HFF-Myc (cell line): ENCODE data around the gene DUSP9.

ENCODE experiments used
- DNase-seq: peaks from one replicate; pipeline ENCODE4 v3.0.0-alpha.2; 2011; ENCODE audit warnings: low read depth; ENCODE audit errors: extremely low read depth
- H3K4me3 ChIP-seq: replicated peaks from 2 replicates; pipeline ENCODE4 v1.5.1; 2011; ENCODE audit warnings: low read depth, mild to moderate bottlenecking, control low read depth, low read length
- TF ChIP-seq, protein P1 (sequence below): IDR thresholded peaks from 2 replicates; pipeline ENCODE4 v1.5.1; 2012; ENCODE audit warnings: mild to moderate bottlenecking, low read depth, low read length, control low read depth; ENCODE audit errors: missing control alignments

Gene DUSP9

GRCh38 chrX:153622661-153623309 is 24.2 kb upstream of the DUSP9 start:
- DNase-seq = no peak
- TF ChIP-seq, protein P1, sequence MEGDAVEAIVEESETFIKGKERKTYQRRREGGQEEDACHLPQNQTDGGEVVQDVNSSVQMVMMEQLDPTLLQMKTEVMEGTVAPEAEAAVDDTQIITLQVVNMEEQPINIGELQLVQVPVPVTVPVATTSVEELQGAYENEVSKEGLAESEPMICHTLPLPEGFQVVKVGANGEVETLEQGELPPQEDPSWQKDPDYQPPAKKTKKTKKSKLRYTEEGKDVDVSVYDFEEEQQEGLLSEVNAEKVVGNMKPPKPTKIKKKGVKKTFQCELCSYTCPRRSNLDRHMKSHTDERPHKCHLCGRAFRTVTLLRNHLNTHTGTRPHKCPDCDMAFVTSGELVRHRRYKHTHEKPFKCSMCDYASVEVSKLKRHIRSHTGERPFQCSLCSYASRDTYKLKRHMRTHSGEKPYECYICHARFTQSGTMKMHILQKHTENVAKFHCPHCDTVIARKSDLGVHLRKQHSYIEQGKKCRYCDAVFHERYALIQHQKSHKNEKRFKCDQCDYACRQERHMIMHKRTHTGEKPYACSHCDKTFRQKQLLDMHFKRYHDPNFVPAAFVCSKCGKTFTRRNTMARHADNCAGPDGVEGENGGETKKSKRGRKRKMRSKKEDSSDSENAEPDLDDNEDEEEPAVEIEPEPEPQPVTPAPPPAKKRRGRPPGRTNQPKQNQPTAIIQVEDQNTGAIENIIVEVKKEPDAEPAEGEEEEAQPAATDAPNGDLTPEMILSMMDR = no peak
- H3K4me3 ChIP-seq = no peak overlapping the region

GRCh38 chrX:153623310-153624029 is 23.5 kb upstream of the DUSP9 start:
- TF ChIP-seq, protein P1 = no peak
- no peak for DNase-seq
- H3K4me3 ChIP-seq = no peak overlapping the region

DNA sequence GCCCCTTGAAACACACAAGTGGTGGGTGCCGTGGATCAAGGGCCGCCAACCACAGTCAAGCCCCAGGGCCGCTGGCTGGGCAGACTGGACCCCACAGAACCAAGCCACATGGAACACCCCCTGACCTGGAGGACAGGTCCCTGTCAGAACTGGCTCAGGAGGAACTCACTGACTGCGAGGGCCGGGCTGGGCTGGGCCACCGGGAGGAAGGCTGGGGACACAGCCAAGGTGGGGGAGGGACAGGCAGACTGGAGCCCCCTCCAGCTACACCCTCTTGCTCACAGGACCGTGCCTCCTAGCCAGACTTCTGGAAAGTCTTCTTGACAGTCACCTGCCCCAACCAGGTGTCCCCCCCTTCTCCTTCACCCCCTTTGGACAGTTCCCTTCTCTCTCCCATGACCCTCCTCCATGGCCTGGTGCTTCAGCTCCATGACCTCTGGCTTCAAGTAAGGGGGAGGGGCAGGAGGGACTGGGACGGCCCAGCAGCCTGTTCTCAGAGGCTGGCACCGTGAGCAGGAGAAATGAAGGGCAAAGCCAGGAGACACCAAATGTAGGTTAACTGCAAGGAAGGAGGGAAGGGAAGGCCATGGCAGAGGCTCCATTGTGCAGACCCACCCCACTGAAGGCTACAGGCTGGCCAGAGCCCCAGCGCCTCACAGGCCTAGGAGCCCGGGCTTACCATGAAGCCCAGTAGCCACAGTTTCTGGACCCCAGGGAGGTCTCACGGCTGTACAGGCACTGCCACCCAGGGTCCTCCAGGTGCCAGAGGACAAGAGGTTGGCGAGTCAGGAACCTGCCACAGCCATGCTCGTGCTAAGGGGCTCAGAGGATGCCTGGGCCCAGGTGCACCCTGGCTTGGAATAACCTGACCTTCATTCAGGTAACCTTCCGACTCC is 22.6 kb upstream of the DUSP9 start:
- TF ChIP-seq, protein P1 = no peak
- DNase-seq = no peak
- H3K4me3 ChIP-seq = no peak overlapping the region

DNA sequence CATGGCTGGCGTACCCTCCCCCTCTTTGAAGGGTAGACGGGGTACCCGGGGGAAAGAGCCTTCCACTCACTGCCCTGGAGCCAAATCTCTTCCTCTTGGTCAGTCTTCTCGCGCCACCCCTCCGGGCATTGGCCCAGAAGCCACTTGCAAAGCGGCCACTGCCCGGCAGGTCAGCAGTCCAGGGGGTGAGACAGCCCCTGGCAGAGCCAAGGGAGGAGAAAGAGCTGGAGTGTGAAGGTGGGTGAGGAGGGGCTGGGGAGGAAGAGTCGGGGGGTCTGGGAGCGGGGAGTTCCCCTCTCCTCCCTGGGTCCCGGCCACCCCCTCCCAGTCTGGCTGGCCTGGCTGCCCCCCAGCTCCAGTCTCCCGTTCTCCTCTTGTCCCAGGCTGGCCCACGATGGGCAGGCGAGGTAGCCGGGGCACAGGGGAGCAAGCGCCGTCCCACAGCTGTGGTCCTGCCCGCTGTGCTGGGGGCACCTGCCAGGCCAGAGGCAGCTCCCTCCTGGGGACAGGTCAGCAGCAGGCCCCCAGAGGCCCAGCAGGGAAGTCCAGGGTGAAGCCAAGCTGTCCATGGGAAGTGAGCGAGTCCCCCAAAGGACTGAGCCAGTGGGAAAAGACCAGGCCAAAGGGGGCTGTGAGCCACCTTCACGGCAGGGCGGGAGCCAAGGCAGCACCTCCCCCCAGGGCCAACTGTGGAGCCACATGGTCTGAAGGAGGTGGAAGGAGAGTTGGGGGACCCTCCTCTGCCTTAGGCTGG is 21.6 kb upstream of the DUSP9 start:
- TF ChIP-seq, protein P1 = no peak
- no peak overlapping the region for H3K4me3 ChIP-seq
- no peak for DNase-seq

DNA sequence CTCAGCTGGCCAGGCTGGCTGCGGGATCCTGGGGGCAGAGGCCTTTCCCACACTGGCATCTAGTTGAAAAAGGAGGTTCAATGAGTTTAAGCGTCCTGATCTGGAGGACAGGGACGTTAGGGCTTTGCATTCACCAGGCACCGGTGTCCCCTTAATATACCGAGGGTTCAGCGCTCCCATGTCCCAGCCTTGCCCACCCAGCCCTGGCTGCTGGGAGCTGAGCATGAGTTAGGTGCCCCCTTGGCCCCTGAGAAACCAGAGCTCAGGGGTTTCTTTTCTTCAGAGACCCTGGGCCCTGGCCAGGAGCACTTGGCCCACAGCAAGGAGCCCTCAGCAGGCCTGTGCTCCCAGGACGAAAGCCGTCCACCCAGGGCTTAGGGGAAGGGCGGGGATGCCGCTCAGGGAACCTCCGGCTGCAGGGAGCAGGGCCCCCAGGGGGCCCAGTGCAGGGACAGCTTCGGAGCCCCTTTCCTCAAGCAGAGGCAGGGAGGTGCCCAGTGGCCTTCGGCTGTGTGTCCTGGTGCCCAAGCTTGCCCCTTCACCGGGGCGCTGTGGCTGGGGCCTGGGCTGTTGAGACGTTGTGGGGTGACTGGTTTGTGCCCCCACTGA is 20.9 kb upstream of the DUSP9 start:
- H3K4me3 ChIP-seq = no peak overlapping the region
- no peak for DNase-seq
- TF ChIP-seq, protein P1 = no peak
